ENCODE results near the gene CEP78.

Gene CEP78

DNA sequence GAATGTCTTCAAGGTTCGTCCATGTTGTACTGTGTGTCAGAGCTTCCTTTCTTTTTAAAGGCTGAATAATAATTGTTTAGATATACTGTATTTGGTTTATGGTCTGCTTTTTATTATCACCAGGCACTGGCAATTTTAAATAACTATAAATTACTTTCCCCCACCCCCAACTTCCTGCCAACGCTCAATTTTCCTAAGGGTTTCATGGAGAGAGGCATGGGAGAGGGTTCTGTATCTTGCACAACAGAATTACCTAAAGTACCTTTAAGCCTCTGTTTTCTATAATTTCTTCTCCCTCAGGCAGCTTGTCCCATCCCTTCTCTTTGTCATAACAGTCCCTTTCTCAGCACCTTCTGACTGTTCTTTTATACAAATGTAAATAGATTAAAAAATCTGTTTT, 71.5 kb downstream of the CEP78 start:
- no peak for DNase-seq (ENCODE audit: low read depth)

DNA sequence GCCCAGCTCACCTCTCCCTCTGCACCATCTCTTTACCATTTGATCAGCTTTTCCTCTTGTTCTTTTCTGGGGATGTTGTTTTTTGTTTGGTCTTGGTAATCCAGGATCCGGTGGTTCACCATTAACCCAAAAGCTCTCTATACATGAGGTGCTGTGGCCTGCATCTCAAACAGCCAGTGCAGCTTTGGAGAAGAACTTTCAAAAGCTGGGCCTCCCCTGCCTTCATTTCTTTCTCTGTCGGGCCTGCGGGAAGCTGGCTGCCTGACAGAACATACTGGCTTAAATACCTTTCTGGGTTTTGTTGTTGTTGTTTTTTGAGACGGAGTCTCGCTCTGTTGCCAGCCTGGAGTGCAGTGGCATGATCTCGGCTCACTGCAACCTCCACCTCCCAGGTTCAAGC, 73.2 kb downstream of the CEP78 start:
- DNase-seq (ENCODE audit: low read depth) = no peak

DNA sequence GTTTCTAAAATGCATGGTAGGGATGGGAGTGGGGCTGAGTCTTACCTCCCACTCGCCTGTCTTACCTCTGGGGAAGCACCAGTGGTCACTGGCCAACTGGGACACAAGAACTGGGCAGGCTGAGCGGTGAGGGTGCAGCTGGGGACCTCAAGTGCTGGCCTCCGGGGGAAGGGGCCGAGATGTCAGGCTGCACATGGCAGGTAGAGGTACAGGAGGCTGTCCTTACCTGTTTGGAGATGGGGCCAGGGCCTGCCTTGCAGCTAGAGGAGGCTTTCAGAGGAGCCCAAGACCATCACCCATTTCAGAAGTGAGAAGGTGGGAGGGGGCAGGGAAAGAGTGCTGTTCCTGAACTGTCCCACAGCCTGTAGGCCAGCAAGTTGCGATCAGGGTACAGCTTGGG, 75.2 kb downstream of the CEP78 start:
- no peak for DNase-seq (ENCODE audit: low read depth)

DNA sequence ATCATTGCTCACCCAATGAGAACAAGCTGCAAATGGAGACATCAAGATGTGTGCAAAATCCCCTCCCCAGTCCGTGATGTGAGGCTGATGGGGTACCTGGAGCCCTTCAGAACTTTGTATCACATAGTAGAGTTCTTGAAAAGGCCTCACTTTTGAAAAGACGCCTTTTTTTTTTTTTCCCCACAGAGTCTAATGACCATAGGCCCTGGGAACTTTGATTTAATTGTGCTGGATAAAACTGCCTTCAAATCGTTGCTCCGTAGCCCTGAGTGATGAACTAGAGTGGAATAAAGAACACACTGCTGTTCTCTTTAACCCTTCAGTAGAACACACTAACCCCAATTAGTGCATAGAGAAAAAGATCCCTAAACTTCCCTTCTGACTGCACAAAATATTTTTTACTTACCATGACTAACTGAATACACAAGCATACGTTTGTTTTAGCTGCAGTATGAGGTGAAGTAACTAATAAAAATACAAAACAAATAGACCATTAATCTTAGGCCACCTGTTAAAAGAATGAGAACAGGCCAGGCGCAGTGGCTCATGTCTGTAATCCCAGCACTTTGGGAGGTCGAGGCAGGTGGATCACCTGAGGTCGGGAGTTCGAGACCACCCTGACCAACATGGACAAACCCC, 76.1 kb downstream of the CEP78 start:
- no peak for DNase-seq (ENCODE audit: low read depth)

DNA sequence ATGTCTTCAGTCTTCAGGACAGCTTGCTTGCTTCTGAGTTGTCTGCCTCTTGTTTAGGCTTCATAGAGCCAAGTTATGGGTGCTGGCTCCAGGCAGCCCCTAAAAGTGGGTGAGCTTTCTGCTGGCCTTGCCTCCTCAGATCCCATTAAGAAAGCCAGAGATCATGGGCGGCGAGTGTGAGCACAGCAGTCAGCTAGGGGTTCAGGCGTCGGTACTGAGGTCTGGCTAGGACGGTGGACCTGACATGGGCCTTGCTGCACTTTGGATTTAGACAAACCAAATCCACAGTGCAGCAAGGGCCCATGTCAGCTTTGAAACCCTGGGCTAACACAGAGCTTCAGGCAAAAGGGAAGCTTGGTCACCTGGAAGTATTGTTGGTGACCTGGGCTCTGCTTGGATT, 78.7 kb downstream of the CEP78 start:
- DNase-seq (ENCODE audit: low read depth) = no peak

DNA sequence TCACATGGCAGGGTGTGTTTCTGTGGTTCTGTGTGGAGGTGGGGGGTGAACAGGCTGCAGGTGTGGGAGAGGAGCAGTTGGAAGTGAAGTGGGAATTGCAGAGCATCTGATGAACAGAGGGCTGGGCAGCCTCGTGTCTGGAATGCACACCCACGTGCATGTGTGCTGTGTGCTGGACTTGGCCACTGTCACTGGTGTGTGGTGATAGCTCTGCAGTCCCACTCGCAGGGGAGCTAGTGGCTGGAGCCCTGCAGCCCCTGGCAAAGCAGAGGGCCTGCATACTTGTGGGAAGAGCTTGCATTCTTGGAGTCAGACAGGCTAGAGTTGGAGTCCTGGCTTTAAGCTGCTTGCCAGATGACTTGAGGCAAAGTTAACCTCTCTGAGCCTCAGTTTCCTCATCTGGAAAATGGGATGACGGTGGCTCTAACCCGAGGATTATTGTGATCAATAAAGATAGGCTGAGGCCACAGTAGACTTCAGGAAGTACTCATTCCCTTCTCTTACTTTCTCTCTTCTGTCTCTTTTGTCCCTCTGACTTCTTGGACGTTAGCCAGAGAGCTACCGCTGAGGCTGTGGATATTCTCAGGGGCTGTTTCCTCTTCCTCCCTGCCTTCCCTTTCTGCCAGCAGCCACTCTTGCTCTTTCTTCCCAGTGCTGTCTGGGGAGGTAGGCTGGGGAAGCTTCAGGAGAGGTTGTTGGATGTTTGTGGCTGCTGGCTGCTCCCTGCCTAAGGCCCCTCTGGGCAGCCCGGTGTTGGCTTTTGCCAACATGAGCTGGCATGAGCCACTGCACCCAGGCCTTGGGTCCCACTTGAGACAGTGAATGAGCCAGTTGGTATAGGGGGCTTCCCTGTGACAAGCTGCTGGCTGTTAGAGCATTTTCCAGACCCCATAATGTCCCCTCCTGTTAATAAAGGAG, 79.3 kb downstream of the CEP78 start:
- no peak for DNase-seq (ENCODE audit: low read depth)

DNA sequence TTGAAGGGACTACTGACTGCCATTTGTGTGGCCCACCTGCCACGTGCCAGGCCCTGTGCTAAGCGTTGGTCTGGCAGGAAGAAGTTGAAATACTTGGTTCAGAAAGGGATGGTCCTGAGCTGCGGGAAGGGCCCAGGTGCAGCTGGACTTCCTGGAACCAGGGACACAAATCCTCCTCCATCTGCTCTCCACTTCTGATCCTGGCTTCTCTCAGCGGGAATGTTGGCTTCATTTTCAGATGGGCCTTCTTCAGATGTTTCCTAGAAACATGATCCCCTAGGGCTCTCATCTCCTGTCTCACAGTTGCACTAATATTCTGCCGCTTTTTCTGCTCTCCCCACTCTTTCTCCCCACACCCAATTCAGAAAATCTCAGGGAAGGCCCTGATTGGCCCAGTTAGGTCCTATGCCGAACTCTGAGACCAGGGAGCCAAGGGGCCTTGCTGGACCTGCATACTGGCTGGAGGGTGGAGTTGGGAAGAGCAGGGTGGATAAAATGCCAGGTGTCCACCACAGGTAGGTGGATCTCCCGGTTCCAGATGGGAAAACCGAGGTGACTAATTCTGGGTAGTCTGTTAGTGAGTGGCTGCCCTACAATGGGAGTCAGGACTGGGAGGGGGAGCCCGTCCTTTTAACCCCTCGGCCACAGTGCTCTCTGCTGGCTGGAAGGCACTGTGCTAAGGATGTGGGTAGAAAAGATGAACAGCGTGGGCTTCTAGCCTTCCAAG, 80.5 kb downstream of the CEP78 start:
- DNase-seq (ENCODE audit: low read depth) = no peak

DNA sequence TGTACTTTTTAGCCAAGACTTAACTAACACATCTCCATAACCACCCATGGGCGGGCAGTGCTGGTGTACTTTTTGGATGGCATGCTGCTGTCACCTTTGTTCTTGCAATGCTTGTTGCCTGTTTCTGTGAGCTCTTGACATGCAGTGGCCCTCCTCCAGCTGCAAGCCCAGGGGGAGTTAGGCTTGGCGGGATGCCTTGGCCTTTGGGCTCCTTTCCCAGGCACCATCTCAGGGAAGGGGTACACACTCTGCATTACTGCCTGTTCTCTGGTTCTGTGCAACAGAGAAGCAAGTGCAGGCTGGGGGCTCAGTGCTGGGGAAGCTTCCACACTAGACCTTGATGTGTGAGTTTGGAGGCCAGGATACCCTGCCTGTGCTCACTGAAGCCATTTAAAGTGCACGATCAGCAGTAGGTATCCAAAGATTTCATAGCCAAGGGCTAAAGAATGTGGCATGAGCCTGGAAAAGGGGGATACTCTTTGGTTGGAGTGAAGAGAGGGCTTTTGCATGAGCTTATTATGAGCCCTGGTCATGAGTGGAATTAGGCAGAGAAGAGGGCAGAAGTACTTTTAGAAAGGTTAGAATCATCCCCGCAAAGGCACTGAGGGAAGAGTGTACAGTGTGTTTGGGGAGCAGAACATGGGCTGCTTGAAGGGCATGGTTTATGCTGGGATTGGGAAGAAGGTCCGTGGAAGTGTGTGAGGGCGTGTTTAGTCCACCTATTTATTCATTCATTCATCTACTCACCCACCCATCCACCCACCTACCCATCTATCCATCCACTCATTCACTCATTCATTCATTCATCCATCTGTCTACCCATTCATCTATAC, 83.5 kb downstream of the CEP78 start:
- no peak for DNase-seq (ENCODE audit: low read depth)

DNA sequence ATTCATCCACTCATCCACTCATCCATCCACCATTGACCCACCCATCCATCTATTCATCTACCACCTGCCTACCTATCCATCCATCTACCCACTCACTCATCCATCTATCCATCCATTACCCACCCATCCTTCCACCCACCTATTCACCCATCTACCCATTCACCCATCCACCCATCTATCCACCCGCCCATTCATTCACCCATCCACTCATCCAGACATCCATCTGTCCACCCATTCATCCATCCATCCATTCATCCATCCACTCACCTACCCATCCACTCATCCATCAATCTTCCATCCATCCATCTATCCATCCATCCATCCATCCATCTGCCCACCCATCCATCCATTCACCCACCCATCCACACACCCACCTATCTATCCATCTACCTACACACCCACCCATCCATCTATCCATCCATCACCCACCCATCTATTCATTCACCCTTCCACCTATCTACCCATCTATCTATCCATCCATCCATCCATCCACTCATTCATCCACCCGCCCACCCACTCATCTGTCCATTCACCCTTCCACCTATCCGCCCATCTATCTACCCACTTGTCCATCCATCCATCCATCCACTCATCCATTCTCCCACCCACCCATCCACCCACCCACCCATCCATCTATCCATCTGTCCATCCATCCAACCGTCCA, 84.3 kb downstream of the CEP78 start:
- DNase-seq (ENCODE audit: low read depth) = no peak

DNA sequence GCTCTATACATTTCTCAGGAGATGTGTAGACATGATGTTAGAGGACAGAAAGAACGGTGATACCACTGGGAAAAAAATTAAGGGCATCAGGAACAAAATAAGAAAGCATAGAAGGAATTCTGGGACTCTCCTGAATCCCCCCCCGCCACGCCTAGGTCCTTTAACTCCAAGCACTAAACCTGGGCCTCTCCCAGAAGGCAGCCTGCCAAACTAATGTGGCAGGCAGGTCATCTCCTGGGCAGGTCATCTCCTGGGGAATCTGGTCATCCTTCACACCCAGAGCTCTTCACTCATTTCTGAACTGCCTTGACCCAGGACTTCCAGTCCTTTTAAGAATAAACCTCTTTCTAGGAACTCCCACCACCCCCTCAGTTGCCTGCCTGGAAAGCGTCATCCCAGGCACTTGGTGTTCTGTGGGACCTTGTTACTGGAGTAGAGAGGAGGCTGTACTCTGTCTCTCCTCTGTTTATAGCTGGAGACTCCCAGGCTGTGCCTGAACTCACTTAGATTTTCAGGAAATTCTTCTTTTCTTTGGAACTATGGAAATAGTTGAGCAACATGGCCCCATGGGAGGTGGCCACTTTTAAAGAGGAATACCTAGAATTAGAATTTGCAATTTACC, 85.1 kb downstream of the CEP78 start:
- no peak for DNase-seq (ENCODE audit: low read depth)

DNA sequence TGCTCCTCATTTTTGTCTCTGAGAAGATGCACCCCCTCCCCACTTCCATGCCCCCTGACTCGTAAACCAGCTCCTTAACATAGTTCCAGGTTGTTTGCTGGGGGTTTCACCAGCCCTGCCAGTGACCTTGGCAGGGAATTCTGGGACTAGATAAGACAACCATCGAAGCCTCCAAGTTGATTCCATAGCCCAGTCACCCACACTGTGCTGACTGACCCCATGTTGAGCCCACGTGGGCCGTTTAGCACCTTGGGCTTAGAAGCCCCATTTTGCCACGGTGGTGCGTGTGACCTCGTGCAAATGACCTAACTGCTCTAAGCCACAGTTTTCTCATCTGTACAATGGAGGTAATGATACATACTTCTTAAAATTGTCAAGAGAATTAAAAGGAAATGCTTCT, 85.6 kb downstream of the CEP78 start:
- DNase-seq (ENCODE audit: low read depth) = no peak

DNA sequence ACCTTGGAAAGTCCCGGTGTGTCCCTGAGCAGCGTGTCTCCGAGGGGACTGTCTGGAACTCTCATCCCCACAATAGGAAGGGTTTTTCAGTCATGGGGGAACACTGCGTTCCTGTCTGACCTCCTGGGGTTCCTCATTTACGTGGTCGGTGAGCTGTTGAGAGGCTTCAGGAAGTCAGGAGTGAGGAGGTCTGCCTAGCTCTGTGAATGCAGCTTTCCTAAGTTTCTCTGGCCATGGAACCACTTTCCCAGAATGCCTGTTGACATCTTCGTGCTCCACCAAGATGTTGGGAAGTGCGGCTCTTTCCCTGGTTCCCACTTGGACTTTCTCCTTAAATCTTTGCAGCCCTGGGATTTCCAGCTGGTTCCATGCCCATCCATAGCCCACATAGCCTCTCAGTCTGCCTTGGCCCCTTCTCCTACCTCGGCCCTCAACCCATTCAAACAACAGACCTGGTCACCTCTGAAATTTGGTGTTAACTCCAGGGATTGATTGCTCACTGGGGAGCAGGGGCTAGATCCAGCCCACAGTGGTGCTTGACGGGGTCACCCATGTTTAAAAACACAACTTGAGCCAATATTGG, 88.3 kb downstream of the CEP78 start:
- DNase-seq (ENCODE audit: low read depth) = no peak

DNA sequence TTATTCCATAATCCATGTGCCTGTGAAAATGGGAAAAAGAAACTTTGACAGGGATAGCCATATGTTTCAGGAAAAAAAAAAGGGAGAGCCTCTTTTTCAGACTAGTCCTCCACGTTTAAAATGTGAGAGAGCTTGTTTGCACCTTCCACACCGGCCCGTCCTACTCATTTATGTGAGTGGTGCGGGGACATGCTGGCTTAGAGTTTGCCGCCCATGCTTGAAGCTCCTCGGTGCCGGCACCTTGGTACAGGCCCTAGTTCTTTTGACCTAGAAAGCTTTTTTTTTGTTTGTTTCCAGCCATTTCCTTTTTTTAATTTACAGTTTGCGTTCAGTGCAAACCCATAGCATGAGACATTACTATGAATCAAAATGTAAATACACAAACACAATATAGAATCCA, 88.8 kb downstream of the CEP78 start:
- no peak for DNase-seq (ENCODE audit: low read depth)

DNA sequence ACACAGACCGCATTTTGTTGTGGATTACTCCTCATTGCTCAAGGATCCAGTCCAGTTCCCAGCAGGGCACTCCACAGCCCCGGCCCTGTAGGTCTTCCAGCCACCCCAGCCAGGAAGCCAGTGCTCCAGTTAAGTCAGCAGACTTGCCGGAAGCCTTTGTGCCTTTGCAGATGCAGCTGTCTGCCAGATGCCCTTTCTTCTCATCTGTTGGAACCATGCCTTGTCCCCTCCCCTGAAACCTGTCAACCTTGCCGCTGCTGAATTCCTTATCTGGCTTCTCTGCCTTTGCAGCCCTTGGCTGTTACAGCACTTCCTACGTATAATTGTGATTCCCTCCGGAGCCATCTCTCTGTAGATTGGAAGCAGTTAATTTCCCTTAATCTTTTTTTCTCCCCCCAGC, 89.5 kb downstream of the CEP78 start:
- DNase-seq (ENCODE audit: low read depth) = no peak

DNA sequence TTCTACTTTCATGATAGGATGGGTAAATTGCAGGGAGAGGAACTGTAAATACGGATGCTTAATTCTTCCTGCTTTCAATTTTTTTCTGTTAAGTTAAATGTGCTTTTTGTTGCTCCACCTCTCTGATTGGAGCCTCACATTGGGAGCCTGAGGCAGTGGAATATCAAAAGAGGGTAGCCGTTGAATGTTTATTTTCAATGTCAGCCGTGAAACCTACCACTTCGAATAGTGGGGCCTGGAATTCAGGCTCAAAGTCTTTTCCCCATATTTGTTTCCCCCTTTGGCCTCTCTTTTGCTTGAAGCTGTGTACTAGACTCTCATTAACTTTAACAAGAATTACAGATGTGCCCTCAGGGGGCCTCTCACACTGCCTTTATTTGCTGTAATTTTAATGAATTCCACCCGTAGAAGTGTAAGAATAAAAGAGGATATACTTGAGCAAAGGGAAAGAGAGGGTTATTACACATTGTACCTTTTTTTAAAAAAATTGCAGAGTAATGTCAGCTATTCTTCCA, 90.0 kb downstream of the CEP78 start:
- DNase-seq (ENCODE audit: low read depth) = no peak

DNA sequence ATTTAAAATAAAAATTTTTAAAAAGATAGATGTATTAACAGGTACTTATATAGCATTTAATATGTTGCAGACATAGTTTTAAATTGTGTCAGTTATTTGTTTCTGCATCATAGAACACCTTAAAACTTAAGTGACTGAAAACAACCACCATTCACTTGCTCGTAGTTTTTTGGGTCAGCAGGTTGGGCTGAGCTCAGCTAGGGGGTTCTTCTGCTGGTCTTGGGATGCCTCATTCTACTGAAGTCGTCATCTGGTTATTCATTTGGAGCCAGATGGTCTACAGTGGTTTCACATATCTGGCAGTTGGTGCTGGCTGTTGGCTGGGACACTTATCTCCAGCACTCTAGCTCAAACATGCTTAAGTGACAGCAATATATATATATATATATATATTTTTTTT, 90.7 kb downstream of the CEP78 start:
- no peak for DNase-seq (ENCODE audit: low read depth)
